H9 (cell line): Measurements from ENCODE around the gene OR52M1. TPM values are rescaled to one million over a fixed set of nuclear protein-coding genes. Genes with fewer than 3 reads are reported as not detected.

Source experiments
- DNase-seq: peaks from one replicate; pipeline ENCODE4 v3.0.0-alpha.2; 2017
- H2AFZ ChIP-seq: one replicate; pipeline ENCODE4 v1.6.1; 2013; ENCODE audit warnings: mild to moderate bottlenecking, low read length, control low read depth, moderate library complexity
- H2AK5ac ChIP-seq: 2 replicates; pipeline ENCODE4 v1.6.1; 2013; ENCODE audit warnings: low read length, control low read depth, mixed read lengths; ENCODE audit not compliant: insufficient read length
- H2BK120ac ChIP-seq: one replicate; pipeline ENCODE4 v1.6.1; 2013; ENCODE audit warnings: low read depth, mild to moderate bottlenecking, low read length, control low read depth, inconsistent platforms; ENCODE audit not compliant: poor library complexity, severe bottlenecking
- H2BK12ac ChIP-seq: 2 replicates; pipeline ENCODE4 v1.6.1; 2013; ENCODE audit warnings: low read length, control low read depth, mixed read lengths, low read depth; ENCODE audit not compliant: insufficient read length
- H2BK15ac ChIP-seq: 2 replicates; pipeline ENCODE4 v1.6.1; 2013; ENCODE audit warnings: low read depth, low read length, control low read depth
- H2BK20ac ChIP-seq: one replicate; pipeline ENCODE4 v1.6.1; 2013; ENCODE audit warnings: low read depth, mild to moderate bottlenecking, low read length, control low read depth, inconsistent platforms; ENCODE audit not compliant: poor library complexity, severe bottlenecking
- H2BK5ac ChIP-seq: 2 replicates; pipeline ENCODE4 v1.6.1; 2013; ENCODE audit warnings: low read length, control low read depth, mixed read lengths; ENCODE audit not compliant: insufficient read length
- H3K14ac ChIP-seq: 2 replicates; pipeline ENCODE4 v1.6.1; 2013; ENCODE audit warnings: low read length, control low read depth; ENCODE audit not compliant: insufficient read depth
- H3K18ac ChIP-seq: 2 replicates; pipeline ENCODE4 v1.6.1; 2013; ENCODE audit warnings: low read depth, mild to moderate bottlenecking, mixed read lengths, low read length, control low read depth; ENCODE audit not compliant: insufficient read length
- H3K23ac ChIP-seq: 2 replicates; pipeline ENCODE4 v1.6.1; 2013; ENCODE audit warnings: low read length, control low read depth, mixed read lengths, low read depth; ENCODE audit not compliant: insufficient read length
- H3K23me2 ChIP-seq: 2 replicates; pipeline ENCODE4 v1.6.1; 2013; ENCODE audit warnings: low read depth, mild to moderate bottlenecking, mixed read lengths, low read length, control low read depth; ENCODE audit not compliant: insufficient read length, poor library complexity, severe bottlenecking
- H3K27ac ChIP-seq: 2 replicates; pipeline ENCODE4 v1.5.1; 2013; ENCODE audit warnings: low read length, control low read depth, mixed read lengths, low read depth; ENCODE audit not compliant: insufficient read length
- H3K27me3 ChIP-seq: 2 replicates; pipeline ENCODE4 v1.6.1; 2013; ENCODE audit warnings: low read length, control low read depth, inconsistent platforms; ENCODE audit not compliant: insufficient read depth
- H3K4ac ChIP-seq: 2 replicates; pipeline ENCODE4 v1.6.1; 2013; ENCODE audit warnings: low read depth, mild to moderate bottlenecking, control low read depth, inconsistent platforms, low read length, moderate library complexity
- H3K4me1 ChIP-seq: 2 replicates; pipeline ENCODE4 v1.6.1; 2013; ENCODE audit warnings: low read length, control low read depth, inconsistent platforms; ENCODE audit not compliant: insufficient read depth
- H3K4me2 ChIP-seq: 2 replicates; pipeline ENCODE4 v1.6.1; 2013; ENCODE audit warnings: low read length, control low read depth, mixed read lengths; ENCODE audit not compliant: insufficient read length, insufficient read depth
- H3K56ac ChIP-seq: 2 replicates; pipeline ENCODE4 v1.6.1; 2013; ENCODE audit warnings: low read depth, mild to moderate bottlenecking, mixed read lengths, low read length, control low read depth; ENCODE audit not compliant: insufficient read length
- H3K79me1 ChIP-seq: 2 replicates; pipeline ENCODE4 v1.6.1; 2013; ENCODE audit warnings: low read depth, mild to moderate bottlenecking, moderate library complexity, low read length, control low read depth, inconsistent platforms; ENCODE audit not compliant: insufficient read depth, poor library complexity, severe bottlenecking
- H3K79me2 ChIP-seq: 2 replicates; pipeline ENCODE4 v1.6.1; 2013; ENCODE audit warnings: low read length, control low read depth, inconsistent platforms; ENCODE audit not compliant: insufficient read depth
- H3K9ac ChIP-seq: 2 replicates; pipeline ENCODE4 v1.6.1; 2013; ENCODE audit warnings: low read length, control low read depth, mixed read lengths; ENCODE audit not compliant: insufficient read length; ENCODE audit errors: extremely low read depth
- H3K9me3 ChIP-seq: one replicate; pipeline ENCODE4 v1.6.1; 2013; ENCODE audit warnings: low read depth, low read length, inconsistent platforms; ENCODE audit not compliant: control insufficient read depth
- H3T11ph ChIP-seq: one replicate; pipeline ENCODE4 v1.6.1; 2013; ENCODE audit warnings: mild to moderate bottlenecking, low read length, control low read depth, inconsistent platforms
- H4K20me1 ChIP-seq: one replicate; pipeline ENCODE4 v1.6.1; 2013; ENCODE audit not compliant: control insufficient read depth, insufficient read length, insufficient read depth
- H4K5ac ChIP-seq: 2 replicates; pipeline ENCODE4 v1.6.1; 2013; ENCODE audit warnings: low read depth, mild to moderate bottlenecking, mixed read lengths, low read length, control low read depth; ENCODE audit not compliant: insufficient read length
- H4K8ac ChIP-seq: replicated peaks from 2 replicates; pipeline ENCODE4 v1.6.1; 2013; ENCODE audit warnings: low read length, control low read depth, mixed read lengths, low read depth; ENCODE audit not compliant: insufficient read length
- H4K91ac ChIP-seq: 2 replicates; pipeline ENCODE4 v1.6.1; 2013; ENCODE audit warnings: low read depth, mild to moderate bottlenecking, moderate library complexity, mixed read lengths, low read length, control low read depth; ENCODE audit not compliant: insufficient read length
- H3K27ac Mint-ChIP-seq, 3 experiments: 2 replicates in 2 of 3; 3 replicates in 1 of 3; pipeline ENCODE4 v1.8.0; 2020 to 2021; ENCODE audit warnings: mixed read lengths in 3 of 3, mild to moderate bottlenecking in 1 of 3, moderate library complexity in 1 of 3
- H3K27me3 Mint-ChIP-seq: 2 replicates; pipeline ENCODE4 v1.8.0; 2021; ENCODE audit warnings: low read depth, mild to moderate bottlenecking, moderate library complexity, mixed read lengths
- H3K36me3 Mint-ChIP-seq, 3 experiments: 2 replicates in 2 of 3; 3 replicates in 1 of 3; pipeline ENCODE4 v1.8.0; 2020 to 2021; ENCODE audit warnings: low read depth in 3 of 3, mixed read lengths in 3 of 3; ENCODE audit not compliant: insufficient read depth in 1 of 3
- H3K4me1 Mint-ChIP-seq, 2 experiments: 2 replicates each; pipeline ENCODE4 v1.8.0; 2020; ENCODE audit warnings: mixed read lengths in 2 of 2
- H3K4me3 Mint-ChIP-seq, 2 experiments: 2 replicates in 1 of 2; 3 replicates in 1 of 2; pipeline ENCODE4 v1.8.0; 2020 to 2021; ENCODE audit warnings: mild to moderate bottlenecking in 2 of 2, mixed read lengths in 2 of 2, moderate library complexity in 1 of 2
- H3K9me3 Mint-ChIP-seq, 2 experiments: 2 replicates in 1 of 2; 3 replicates in 1 of 2; pipeline ENCODE4 v1.8.0; 2020; ENCODE audit warnings: mild to moderate bottlenecking in 2 of 2, mixed read lengths in 2 of 2, moderate library complexity in 1 of 2
- CTCF ChIP-seq: fragments of 200-600 bp; sonication (generic); conservative IDR thresholded peaks from 3 replicates; pipeline ENCODE4 v1.8.0; 2021; ENCODE audit warnings: antibody characterized with exemption, mild to moderate bottlenecking
- total RNA-seq: library from RNA; stranded (reverse); gene quantifications from 2 replicates; pipeline ENCODE4 v1.2.1, GENCODE V29; 2021

The OR52M1 gene
- total RNA-seq, 1 experiment from 2014 or later: not detected

GRCh38 chr11:4581443-4581842, 36.5 kb downstream of the OR52M1 start, which contains the start of gene OR52I2:
TSS of gene OR52I2 (plus strand) at chr11:4581743.
- no peaks in the 10 kb centered on the region for H3K23me2 ChIP-seq
- H2AFZ ChIP-seq: no peak within 1 kb of the TSS
- no peaks in the 10 kb centered on the region for H3K9me3 ChIP-seq
- no peak within 1 kb of the TSS for H2BK120ac ChIP-seq
- no peak within 1 kb of the TSS for H3T11ph ChIP-seq
- H4K5ac ChIP-seq: no peak within 1 kb of the TSS
- no peak within 1 kb of the TSS for H3K27ac ChIP-seq
- no peak within 1 kb of the TSS for H2BK15ac ChIP-seq
- no peaks in the 10 kb centered on the region for H3K79me2 ChIP-seq
- TF ChIP-seq CTCF: no peak
- H2BK5ac ChIP-seq: no peak within 1 kb of the TSS
- H3K4me3 Mint-ChIP-seq: no peak within 1 kb of the TSS
- H3K27me3 ChIP-seq: no peaks in the 10 kb centered on the region
- no peaks in the 10 kb centered on the region for H4K20me1 ChIP-seq
- no peak within 1 kb of the TSS for H3K27ac Mint-ChIP-seq
- H3K18ac ChIP-seq: no peak within 1 kb of the TSS
- no peak within 1 kb of the TSS for H3K4ac ChIP-seq
- H4K91ac ChIP-seq: no peak within 1 kb of the TSS
- no peak within 1 kb of the TSS for H2AK5ac ChIP-seq
- H2BK20ac ChIP-seq: no peak within 1 kb of the TSS
- H3K56ac ChIP-seq: no peak within 1 kb of the TSS
- no peaks in the 10 kb centered on the region for H3K4me1 ChIP-seq
- DNase-seq: no peak
- no peak within 1 kb of the TSS for H3K23ac ChIP-seq
- H3K14ac ChIP-seq: no peak within 1 kb of the TSS
- H3K4me1 Mint-ChIP-seq: no peaks in the 10 kb centered on the region
- no peak within 1 kb of the TSS for H3K9ac ChIP-seq
- peaks cover 11% of the 10 kb centered on the region; the same call in 1 of the 2 replicates for H3K27me3 Mint-ChIP-seq
- H2BK12ac ChIP-seq: no peak within 1 kb of the TSS
- no peaks in the 10 kb centered on the region; a peak in 1 of 5 replicates for H3K9me3 Mint-ChIP-seq
- H3K4me2 ChIP-seq: no peak within 1 kb of the TSS
- H3K79me1 ChIP-seq: no peaks in the 10 kb centered on the region
- no peaks in the 10 kb centered on the region for H3K36me3 Mint-ChIP-seq
- no peak within 1 kb of the TSS for H4K8ac ChIP-seq
